B cell (primary cell): ENCODE measurements around the gene AHCY. TPM values are rescaled to one million over a fixed set of nuclear protein-coding genes. Genes with fewer than 3 reads are reported as not detected.

Experiments used
- ATAC-seq: fragments of 200-7000 bp; cut with Tn5 transposase; one replicate; pipeline ENCODE4 v1.10.0; 2021; ENCODE audit warnings: low read depth, mild to moderate bottlenecking, moderate number of reproducible peaks, moderate library complexity
- CTCF ChIA-PET: fragments of 350-600 bp; sonication (Branson Sonifier 250); formaldehyde crosslinking; loops from one replicate; lab custom pipeline; 2021; ENCODE audit warnings: antibody characterized with exemption, inconsistent platforms; lab: Charles Lee
- POLR2A ChIA-PET: fragments of 350-600 bp; sonication (Branson Sonifier 250); formaldehyde crosslinking; loops from one replicate; lab custom pipeline; 2021; ENCODE audit warnings: antibody characterized with exemption; lab: Charles Lee
- DNase-seq: peaks from one replicate; pipeline ENCODE4 v3.0.0; 2013
- H2AFZ ChIP-seq: 2 replicates; pipeline ENCODE4 v1.6.1; 2012; ENCODE audit warnings: mild to moderate bottlenecking, low read depth, low read length; ENCODE audit not compliant: insufficient read depth, poor library complexity, severe bottlenecking
- H3K27ac ChIP-seq, 2 donors: 1 replicate in 1 of 2; 2 replicates in 1 of 2; pipeline ENCODE4 v1.5.1; 2012 to 2013; ENCODE audit warnings: low read length in 2 of 2, mild to moderate bottlenecking in 2 of 2, moderate library complexity in 1 of 2
- H3K27me3 ChIP-seq, 4 experiments: fragments of 200-600 bp in 1 of 4; sonication (generic) in 1 of 4; replicated peaks in 1 of 4; 1 replicate in 2 of 4; 2 replicates in 2 of 4; pipeline versions ENCODE4 v1.6.1 to v1.7.0; 2013 to 2016; ENCODE audit warnings: low read length in 3 of 4, mild to moderate bottlenecking in 2 of 4, mixed read lengths in 1 of 4, moderate library complexity in 1 of 4; ENCODE audit not compliant: insufficient read depth in 4 of 4, control insufficient read depth in 3 of 4; ENCODE audit errors: control extremely low read depth in 1 of 4
- H3K36me3 ChIP-seq, 2 experiments: replicated peaks in 1 of 2; 1 replicate in 1 of 2; 2 replicates in 1 of 2; pipeline versions ENCODE4 v1.6.1 to v1.7.1; 2013; ENCODE audit warnings: low read length in 1 of 2; ENCODE audit not compliant: insufficient read depth in 2 of 2, control insufficient read depth in 1 of 2; ENCODE audit errors: control extremely low read depth in 1 of 2, extremely low read depth in 1 of 2
- H3K4me1 ChIP-seq, 2 donors: fragments of 200-600 bp in 1 of 2; sonication (generic) in 1 of 2; 1 replicate in 1 of 2; 2 replicates in 1 of 2; pipeline versions ENCODE4 v1.5.1 to v1.6.1; 2013 to 2017; ENCODE audit warnings: low read length in 2 of 2; ENCODE audit not compliant: control insufficient read depth in 2 of 2, insufficient read depth in 2 of 2
- H3K4me2 ChIP-seq: replicated peaks from 2 replicates; pipeline ENCODE3; 2012; ENCODE audit warnings: mild to moderate bottlenecking, low read depth, low read length; ENCODE audit not compliant: poor library complexity, severe bottlenecking
- H3K4me3 ChIP-seq, 5 experiments: fragments of 200-600 bp in 1 of 5; sonication (generic) in 1 of 5; 1 replicate in 3 of 5; 2 replicates in 2 of 5; pipeline versions ENCODE4 v1.5.1 to v1.7.0; 2011 to 2016; ENCODE audit warnings: low read length in 4 of 5, mild to moderate bottlenecking in 4 of 5, low read depth in 2 of 5, control low read depth in 1 of 5, moderate library complexity in 1 of 5; ENCODE audit not compliant: insufficient read depth in 1 of 5; ENCODE audit errors: control extremely low read depth in 1 of 5, extremely low read depth in 1 of 5
- H3K79me2 ChIP-seq: fragments of 200-600 bp; sonication (generic); one replicate; pipeline ENCODE4 v1.6.0; 2016; ENCODE audit warnings: low read length; ENCODE audit not compliant: control insufficient read depth, insufficient read depth
- H3K9ac ChIP-seq: fragments of 200-600 bp; sonication (generic); 2 replicates; pipeline ENCODE4 v1.6.1; 2017; ENCODE audit warnings: mild to moderate bottlenecking, low read length, moderate library complexity
- H3K9me3 ChIP-seq, 3 donors: one replicate each; pipeline versions ENCODE4 v1.6.1 to v1.7.1; 2013; ENCODE audit warnings: low read length in 2 of 3; ENCODE audit not compliant: control insufficient read depth in 2 of 3, insufficient read depth in 1 of 3; ENCODE audit errors: control extremely low read depth in 1 of 3
- H4K20me1 ChIP-seq: 2 replicates; pipeline ENCODE4 v1.6.0; 2012; ENCODE audit warnings: mild to moderate bottlenecking, low read length; ENCODE audit not compliant: insufficient read depth, control insufficient read depth, poor library complexity, severe bottlenecking
- H3K27ac Mint-ChIP-seq: one replicate; pipeline ENCODE4 v1.8.0; 2021; ENCODE audit warnings: mixed read lengths
- H3K27me3 Mint-ChIP-seq: one replicate; pipeline ENCODE4 v1.8.0; 2021; ENCODE audit warnings: mixed read lengths
- H3K4me1 Mint-ChIP-seq: one replicate; pipeline ENCODE4 v1.8.0; 2021; ENCODE audit warnings: mixed read lengths
- H3K4me3 Mint-ChIP-seq: one replicate; pipeline ENCODE4 v1.8.0; 2021; ENCODE audit warnings: mixed read lengths
- H3K9me3 Mint-ChIP-seq: one replicate; pipeline ENCODE4 v1.8.0; 2022; ENCODE audit warnings: mixed read lengths; ENCODE audit not compliant: insufficient read depth
- EZH2 ChIP-seq: IDR thresholded peaks from 2 replicates; pipeline ENCODE4 v1.6.1; 2012; ENCODE audit warnings: borderline replicate concordance, low read depth, mild to moderate bottlenecking, moderate library complexity, low read length; ENCODE audit not compliant: insufficient read depth, poor library complexity, severe bottlenecking
- WGBS: methylation state at CpG from one replicate; pipeline ENCODE4 v1.1.5; 2013; ENCODE audit warnings: missing lambda C conversion rate; ENCODE audit not compliant: insufficient coverage; 5-methylcytosine and 5-hydroxymethylcytosine counted together
- intact Hi-C: fragments of 100-400 bp; cut with micrococcal nuclease; formaldehyde crosslinking; loops from one replicate; pipeline ENCODE4 v1.10.0; 2022
- polyA plus RNA-seq: library from polyadenylated mRNA; depleted of rRNA; stranded (reverse); fragments of >200 nt; gene quantifications from 2 replicates; pipeline ENCODE4 v1.2.3, GENCODE V29; 2012
- total RNA-seq, 2 donors: library from RNA; stranded (reverse); fragments of 120-200 nt in 1 of 2; gene quantifications; 1 replicate in 1 of 2; 2 replicates in 1 of 2; pipeline versions ENCODE4 v1.2.3 to v1.2.4, GENCODE V29; 2013 to 2022
- TF ChIP-seq, protein P1 (sequence below): fragments of 200-600 bp; IDR thresholded peaks from one replicate; pipeline ENCODE4 v1.8.0; 2022; ENCODE audit warnings: antibody characterized with exemption, mild to moderate bottlenecking

Gene AHCY
- total and polyA plus RNA-seq, 2 donors (not counting 1 experiment from before 2014, with no cell fraction given), result 43.6 to 44.0 TPM

DNA sequence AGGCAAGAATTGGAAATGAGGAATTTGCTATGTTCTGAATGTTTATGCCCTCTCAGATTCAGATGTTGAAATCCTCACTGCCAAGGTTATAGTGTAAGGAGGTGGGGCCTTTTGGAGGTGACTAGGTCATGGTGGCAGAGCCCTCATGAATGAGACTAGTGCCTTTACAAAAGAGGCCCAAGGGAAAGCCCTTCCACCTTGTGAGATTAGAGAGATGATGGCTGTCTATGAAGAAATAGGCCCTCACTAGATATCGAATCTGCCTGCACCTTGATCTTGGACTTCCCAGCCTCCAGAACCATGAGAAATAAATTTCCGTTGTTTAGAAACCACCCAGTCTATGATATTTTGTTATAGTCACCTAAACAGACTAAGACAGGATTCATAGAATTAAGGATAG is 51.5 kb downstream of the AHCY start:
- H3K4me1 ChIP-seq, result no peaks in the 10 kb centered on the region
- H2AFZ ChIP-seq, result no peak overlapping the region
- H3K27me3 Mint-ChIP-seq, result no peaks in the 10 kb centered on the region
- DNase-seq, result no peak
- H3K36me3 ChIP-seq, result no peaks in the 10 kb centered on the region
- ChIA-PET POLR2A (no interaction called here), CTCF (no interaction called here)
- H3K27me3 ChIP-seq, result no peaks in the 10 kb centered on the region
- no peaks in the 10 kb centered on the region for H3K79me2 ChIP-seq
- ATAC-seq, result no peak
- H3K4me3 ChIP-seq, result no peak overlapping the region
- no peaks in the 10 kb centered on the region for H4K20me1 ChIP-seq
- H3K4me2 ChIP-seq, result no peak overlapping the region
- no peaks in the 10 kb centered on the region for H3K9me3 Mint-ChIP-seq
- H3K27ac ChIP-seq, result no peak overlapping the region
- H3K4me1 Mint-ChIP-seq, result peaks cover 7% of the 10 kb centered on the region
- H3K27ac Mint-ChIP-seq, result no peak overlapping the region
- H3K9me3 ChIP-seq, result no peaks in the 10 kb centered on the region
- WGBS, result no CpG with 5 or more reads among the region's 2 CpGs
- intact Hi-C loops, result no loop called here
- no peak overlapping the region for H3K4me3 Mint-ChIP-seq
- TF ChIP-seq, protein P1, sequence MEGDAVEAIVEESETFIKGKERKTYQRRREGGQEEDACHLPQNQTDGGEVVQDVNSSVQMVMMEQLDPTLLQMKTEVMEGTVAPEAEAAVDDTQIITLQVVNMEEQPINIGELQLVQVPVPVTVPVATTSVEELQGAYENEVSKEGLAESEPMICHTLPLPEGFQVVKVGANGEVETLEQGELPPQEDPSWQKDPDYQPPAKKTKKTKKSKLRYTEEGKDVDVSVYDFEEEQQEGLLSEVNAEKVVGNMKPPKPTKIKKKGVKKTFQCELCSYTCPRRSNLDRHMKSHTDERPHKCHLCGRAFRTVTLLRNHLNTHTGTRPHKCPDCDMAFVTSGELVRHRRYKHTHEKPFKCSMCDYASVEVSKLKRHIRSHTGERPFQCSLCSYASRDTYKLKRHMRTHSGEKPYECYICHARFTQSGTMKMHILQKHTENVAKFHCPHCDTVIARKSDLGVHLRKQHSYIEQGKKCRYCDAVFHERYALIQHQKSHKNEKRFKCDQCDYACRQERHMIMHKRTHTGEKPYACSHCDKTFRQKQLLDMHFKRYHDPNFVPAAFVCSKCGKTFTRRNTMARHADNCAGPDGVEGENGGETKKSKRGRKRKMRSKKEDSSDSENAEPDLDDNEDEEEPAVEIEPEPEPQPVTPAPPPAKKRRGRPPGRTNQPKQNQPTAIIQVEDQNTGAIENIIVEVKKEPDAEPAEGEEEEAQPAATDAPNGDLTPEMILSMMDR, result no peak
- no peak for TF ChIP-seq EZH2
- no peak overlapping the region for H3K9ac ChIP-seq

DNA sequence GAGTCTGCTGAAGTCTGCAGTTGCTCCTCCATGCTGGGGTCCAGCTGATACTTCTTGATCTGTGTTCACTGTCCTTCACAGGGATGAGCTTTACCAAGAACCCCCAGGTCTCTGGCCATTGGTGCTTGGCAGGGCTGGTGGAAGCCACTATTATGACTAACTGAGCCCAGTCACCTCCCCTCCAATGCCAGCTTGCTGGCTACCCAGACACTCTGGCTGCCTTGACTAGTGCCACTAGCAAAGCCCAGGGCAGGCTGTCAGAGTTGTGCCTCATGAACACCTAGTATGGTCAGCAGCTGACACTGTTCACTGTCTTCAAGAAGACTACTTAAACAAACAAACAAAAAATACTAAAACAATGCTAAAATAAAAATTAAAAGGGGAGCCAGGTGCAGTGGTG is 53.1 kb downstream of the AHCY start:
- ATAC-seq (no peak), DNase-seq (no peak)
- H4K20me1 ChIP-seq, result no peaks in the 10 kb centered on the region
- no peaks in the 10 kb centered on the region for H3K9me3 Mint-ChIP-seq
- H3K27me3 Mint-ChIP-seq, result no peaks in the 10 kb centered on the region
- H3K4me3 ChIP-seq, result no peak overlapping the region
- intact Hi-C loops, result no loop called here
- no peak overlapping the region for H2AFZ ChIP-seq
- ChIA-PET POLR2A (no interaction called here), CTCF (interaction anchor here (0.8 kb wide), 1 partner anchor 9 kb away, joined by 4 read pairs; the partner anchor contains the start of gene ASIP)
- H3K36me3 ChIP-seq, result no peaks in the 10 kb centered on the region
- H3K4me3 Mint-ChIP-seq, result no peak overlapping the region
- H3K4me1 Mint-ChIP-seq, result peaks cover 7% of the 10 kb centered on the region
- TF ChIP-seq, protein P1, result no peak
- no peak for TF ChIP-seq EZH2
- no peaks in the 10 kb centered on the region for H3K27me3 ChIP-seq
- H3K27ac ChIP-seq, result no peak overlapping the region
- H3K27ac Mint-ChIP-seq, result no peak overlapping the region
- no peaks in the 10 kb centered on the region for H3K4me1 ChIP-seq
- H3K79me2 ChIP-seq, result no peaks in the 10 kb centered on the region
- no peak overlapping the region for H3K4me2 ChIP-seq
- H3K9me3 ChIP-seq, result no peaks in the 10 kb centered on the region
- no peak overlapping the region for H3K9ac ChIP-seq
